Measurements from ENCODE around the gene CANT1. TPM values are rescaled to one million over a fixed set of nuclear protein-coding genes. Genes with fewer than 3 reads are reported as not detected.

CANT1 gene
- total RNA-seq, 4 donors from 2014 or later, result 13.9 to 22.9 (median 18.2) TPM

DNA sequence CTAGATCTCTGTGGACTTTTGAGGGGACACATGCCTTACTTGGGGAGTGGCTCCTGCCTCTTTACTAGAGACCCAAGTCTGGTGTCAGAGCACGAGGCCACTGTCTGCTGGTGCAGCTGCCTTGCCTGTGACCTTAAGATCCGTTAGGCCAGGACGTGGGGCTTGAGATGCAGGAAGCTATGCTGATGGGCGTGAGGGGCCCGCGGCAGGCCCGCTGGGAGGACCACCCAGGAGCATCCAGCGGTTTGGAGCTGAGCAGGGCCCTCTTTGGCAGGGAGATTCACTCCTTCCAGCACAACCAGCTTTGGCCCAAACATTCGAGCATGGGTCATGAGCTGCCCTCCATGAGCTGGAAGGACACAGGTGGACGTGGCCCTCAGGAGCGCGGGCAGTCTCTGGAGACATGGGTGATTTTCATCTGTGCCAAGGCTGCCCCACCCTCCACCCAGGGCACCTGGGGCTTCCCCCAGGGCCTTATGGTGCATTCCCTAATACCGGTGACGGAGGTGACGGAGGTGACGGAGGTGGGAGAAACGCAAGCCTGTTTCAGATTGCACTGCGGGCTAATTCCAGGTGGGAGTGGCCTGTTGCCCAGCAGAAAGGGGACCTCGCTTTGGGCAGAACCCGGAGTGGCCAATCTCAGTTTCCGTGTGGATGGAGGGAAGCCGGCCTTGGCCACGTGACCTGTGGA, 42.5 kb downstream of the CANT1 start:
- TF ChIP-seq, protein P1, sequence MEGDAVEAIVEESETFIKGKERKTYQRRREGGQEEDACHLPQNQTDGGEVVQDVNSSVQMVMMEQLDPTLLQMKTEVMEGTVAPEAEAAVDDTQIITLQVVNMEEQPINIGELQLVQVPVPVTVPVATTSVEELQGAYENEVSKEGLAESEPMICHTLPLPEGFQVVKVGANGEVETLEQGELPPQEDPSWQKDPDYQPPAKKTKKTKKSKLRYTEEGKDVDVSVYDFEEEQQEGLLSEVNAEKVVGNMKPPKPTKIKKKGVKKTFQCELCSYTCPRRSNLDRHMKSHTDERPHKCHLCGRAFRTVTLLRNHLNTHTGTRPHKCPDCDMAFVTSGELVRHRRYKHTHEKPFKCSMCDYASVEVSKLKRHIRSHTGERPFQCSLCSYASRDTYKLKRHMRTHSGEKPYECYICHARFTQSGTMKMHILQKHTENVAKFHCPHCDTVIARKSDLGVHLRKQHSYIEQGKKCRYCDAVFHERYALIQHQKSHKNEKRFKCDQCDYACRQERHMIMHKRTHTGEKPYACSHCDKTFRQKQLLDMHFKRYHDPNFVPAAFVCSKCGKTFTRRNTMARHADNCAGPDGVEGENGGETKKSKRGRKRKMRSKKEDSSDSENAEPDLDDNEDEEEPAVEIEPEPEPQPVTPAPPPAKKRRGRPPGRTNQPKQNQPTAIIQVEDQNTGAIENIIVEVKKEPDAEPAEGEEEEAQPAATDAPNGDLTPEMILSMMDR (IDR thresholded peaks at IDR 0.05; ENCODE audit: low read depth), result no peak

DNA sequence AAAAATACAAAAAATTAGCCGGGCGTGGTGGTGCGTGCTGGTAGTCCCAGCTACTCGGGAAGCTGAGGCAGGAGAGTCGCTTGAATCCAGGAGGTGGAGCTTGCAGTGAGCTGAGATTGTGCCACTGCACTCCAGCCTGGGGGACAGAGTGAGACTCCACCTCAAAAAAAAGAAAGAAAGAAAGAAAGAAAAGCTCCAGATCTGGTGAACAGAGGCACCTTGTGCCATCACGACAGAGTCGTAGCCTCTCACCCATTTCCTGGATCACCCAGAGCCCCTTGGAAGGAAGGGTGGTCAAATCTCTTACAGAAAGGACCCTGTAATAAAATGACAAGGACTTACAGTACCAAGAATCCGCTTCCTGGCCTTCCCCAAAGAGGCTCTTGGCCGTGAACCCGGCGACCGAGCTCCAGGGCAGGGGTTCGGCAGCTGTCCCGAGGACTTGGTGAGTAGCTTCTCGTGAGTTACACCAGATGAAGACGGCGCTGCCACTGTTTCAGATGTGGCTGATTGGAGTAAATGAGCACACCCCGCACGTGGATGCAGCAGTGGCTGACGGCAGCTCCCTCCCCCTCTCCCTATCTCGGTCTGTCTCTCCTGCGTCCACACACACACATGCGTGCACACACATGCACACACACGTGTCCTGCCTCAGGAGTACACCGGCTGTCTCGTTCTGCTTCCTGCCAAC, 43.3 kb downstream of the CANT1 start:
- TF ChIP-seq, protein P1 (IDR thresholded peaks at IDR 0.05; ENCODE audit: low read depth), result no peak

DNA sequence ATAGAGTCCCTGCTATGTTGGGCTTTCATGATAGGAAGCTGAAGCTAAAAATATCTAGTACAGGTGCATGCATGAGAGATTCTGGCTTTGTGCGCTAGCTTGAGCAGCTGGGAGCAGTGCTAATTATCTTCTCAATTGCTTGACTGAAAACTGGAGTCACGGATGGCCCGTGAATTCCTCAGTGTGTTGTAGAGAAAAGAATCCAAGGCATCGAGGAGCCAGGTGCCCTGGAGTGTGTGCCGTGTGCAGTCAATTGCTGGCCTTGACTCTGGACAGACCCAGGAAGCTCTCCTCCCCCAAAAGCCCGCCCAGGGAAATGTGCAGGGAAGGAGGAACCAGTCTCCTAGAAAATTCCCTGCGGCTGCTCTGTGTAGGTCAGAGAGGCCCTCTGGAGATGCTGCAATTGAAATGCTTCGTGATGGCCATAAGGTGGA, 44.1 kb downstream of the CANT1 start:
- TF ChIP-seq, protein P1 (IDR thresholded peaks at IDR 0.05; ENCODE audit: low read depth), result no peak

DNA sequence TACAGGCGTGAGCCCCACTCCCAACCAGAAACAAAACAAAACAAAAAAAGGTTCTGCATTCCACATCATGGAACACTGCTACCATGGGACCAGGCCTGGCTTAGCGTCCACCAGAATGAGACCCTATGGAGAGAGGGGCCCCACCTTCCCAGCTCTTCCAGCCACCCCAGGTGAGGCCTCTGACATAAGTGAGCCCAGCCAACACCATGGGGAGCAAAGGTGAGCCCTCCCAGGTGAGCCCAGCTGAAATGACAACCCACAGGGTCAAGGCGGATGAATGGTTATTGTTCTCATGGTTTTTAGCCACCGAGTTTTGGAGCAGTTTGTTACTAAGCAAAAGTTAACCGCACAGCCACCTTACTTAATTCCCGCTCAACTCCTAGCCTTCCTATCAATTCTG, 46.2 kb downstream of the CANT1 start:
- TF ChIP-seq, protein P1 (IDR thresholded peaks at IDR 0.05; ENCODE audit: low read depth), result no peak

DNA sequence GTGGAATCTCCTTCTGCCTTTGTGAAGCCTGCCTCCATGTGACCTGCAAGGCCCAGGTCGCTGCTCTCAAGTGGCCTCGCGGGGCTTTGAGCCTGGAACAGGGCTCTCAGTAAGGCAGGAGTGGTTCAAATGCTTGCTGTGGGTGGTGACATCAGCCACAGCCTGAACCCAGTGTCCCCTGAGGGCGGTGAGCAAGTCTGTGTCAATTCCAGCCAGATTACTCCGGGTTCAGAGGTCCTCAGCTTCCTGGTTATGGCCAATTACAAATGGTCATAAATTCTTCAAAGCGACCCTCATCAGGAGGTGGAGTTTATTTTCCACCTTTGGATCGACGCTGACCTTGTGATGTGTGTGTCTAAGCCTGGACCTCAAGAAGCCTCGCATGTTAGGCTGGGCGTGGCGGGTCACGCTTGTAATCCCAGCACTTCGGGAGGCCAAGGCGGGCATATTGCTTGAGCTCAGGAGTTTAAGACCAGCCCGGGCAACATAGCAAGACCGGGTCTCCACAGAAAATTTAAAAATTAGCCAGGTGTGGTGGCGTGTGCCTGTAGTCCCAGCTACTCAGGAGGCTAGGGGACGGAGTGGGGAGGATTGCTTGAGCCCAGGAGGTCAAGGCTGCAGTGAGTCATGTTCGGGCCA, 47.1 kb downstream of the CANT1 start:
- TF ChIP-seq, protein P1 (IDR thresholded peaks at IDR 0.05; ENCODE audit: low read depth), result no peak

DNA sequence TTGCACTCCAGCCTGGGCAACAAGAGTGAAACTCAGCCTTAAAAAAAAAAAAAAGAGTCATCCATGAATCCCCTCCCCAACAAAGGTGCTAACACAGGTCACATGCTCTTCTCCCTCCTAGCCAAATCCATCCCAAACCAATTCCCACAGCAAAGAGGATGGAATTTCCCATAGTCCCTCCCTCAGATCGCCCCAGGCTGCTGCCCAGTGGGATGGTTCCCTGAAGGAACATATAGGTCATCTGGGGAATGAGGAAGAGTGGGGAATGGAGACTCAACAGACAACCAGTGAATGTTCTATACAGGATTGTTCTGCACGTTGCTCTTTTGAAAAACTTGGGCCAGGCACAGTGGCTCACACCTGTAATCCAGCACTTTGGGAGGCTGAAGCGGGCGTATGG, 48.0 kb downstream of the CANT1 start:
- TF ChIP-seq, protein P1 (IDR thresholded peaks at IDR 0.05; ENCODE audit: low read depth), result no peak

DNA sequence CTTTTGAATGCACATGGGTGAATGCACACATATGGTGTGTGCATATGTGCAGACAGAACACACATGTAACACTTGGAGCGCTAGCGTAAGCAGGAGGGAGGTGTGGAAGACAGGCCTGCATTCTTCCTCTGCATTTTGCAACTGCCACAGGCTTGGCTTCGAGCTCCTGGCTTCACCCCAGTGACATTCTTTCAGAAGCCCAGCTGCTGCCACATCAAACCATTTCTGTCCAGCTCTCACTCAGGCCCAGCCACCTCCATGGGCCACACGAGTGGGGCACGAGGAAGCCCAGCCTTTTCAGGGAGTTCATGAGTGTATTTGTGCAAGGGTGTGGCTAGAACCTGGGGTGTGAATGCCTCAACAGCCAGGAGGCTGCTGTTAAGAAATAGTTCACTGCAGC, 48.6 kb downstream of the CANT1 start:
- TF ChIP-seq, protein P1 (IDR thresholded peaks at IDR 0.05; ENCODE audit: low read depth), result no peak

Data from subcutaneous adipose tissue (tissue), 4 donors.